Left lung (tissue), 10 donors: Measurements from ENCODE around the gene ENPP7. TPM values are rescaled to one million over a fixed set of nuclear protein-coding genes. Genes with fewer than 3 reads are reported as not detected.

ENCODE experiments used
- ATAC-seq: fragments of 200-7000 bp; cut with Tn5 transposase; one replicate; pipeline ENCODE4 v1.9.1; 2020; ENCODE audit warnings: moderate library complexity
- DNase-seq, 4 donors: peaks; one replicate each; pipeline ENCODE4 v3.0.0-alpha.2; 2013 to 2020
- H3K27ac ChIP-seq, 2 donors: fragments of 200-600 bp; sonication (generic) in 1 of 2; one replicate each; pipeline versions ENCODE4 v1.5.0 to v1.8.0; 2020 to 2021
- H3K27me3 ChIP-seq, 2 donors: fragments of 200-600 bp; sonication (generic) in 1 of 2; one replicate each; pipeline versions ENCODE4 v1.5.0 to v1.8.0; 2020 to 2021
- H3K36me3 ChIP-seq, 2 donors: fragments of 200-600 bp; sonication (generic) in 1 of 2; one replicate each; pipeline versions ENCODE4 v1.5.0 to v1.8.0; 2020 to 2021
- H3K4me1 ChIP-seq, 2 donors: fragments of 200-600 bp; one replicate each; pipeline ENCODE4 v1.8.0; 2021
- H3K4me3 ChIP-seq, 2 donors: fragments of 200-600 bp; sonication (generic) in 1 of 2; one replicate each; pipeline versions ENCODE4 v1.5.0 to v1.8.0; 2020 to 2021; ENCODE audit warnings: mild to moderate bottlenecking in 1 of 2
- H3K9me3 ChIP-seq, 2 donors: fragments of 200-600 bp; sonication (generic) in 1 of 2; one replicate each; pipeline versions ENCODE4 v1.5.0 to v1.8.0; 2020 to 2021
- CTCF ChIP-seq, 2 donors: fragments of 200-600 bp; sonication (generic) in 1 of 2; IDR thresholded peaks; one replicate each; pipeline versions ENCODE4 v1.5.0 to v1.8.0; 2021; ENCODE audit warnings: antibody characterized with exemption in 2 of 2
- intact Hi-C, 2 donors: fragments of 100-400 bp; cut with DNase I; formaldehyde crosslinking; loops; one replicate each; pipeline versions ENCODE4 v1.11.2 to v1.14.2; 2022
- polyA plus RNA-seq, 6 donors: library from polyadenylated mRNA; unstranded; fragments of 120-200 nt; gene quantifications; one replicate each; pipeline ENCODE4 v1.2.1, GENCODE V29; 2013; ENCODE audit not compliant: insufficient read length in 6 of 6
- total RNA-seq, 2 donors: library from RNA; stranded (reverse); fragmentation: NEBNext Ultra II Directional; extraction: Animal tissue kit (Norgen Biotek cat#: 25700); gene quantifications; one replicate each; pipeline ENCODE4 v1.2.1, GENCODE V29; 2021
- donor health status: DM: no; HTN: yes; CAD: no.
- donor health status: DM: no; HTN: no; CAD: no.

The ENPP7 gene
- total and polyA plus RNA-seq, 8 donors = 0.18 TPM; not detected in 7

GRCh38 chr17:79741751-79742588, 11.2 kb downstream of the ENPP7 start:
- peak; percentile 53 to 96 (median 73) for DNase-seq
- Histone ChIP-seq H3K27me3 (peaks cover 10 to 83% of the 10 kb centered on the region in 2 donors), H3K4me1 (peaks cover 4 to 8% of the 10 kb centered on the region in 2 donors), H3K9me3 (no peaks in the 10 kb centered on the region), H3K36me3 (no peaks in the 10 kb centered on the region), H3K4me3 (no peak overlapping the region), H3K27ac (no peak overlapping the region)
- peak; percentile 83 for ATAC-seq
- intact Hi-C loops = no loop called here
- peak; percentile 89 to 90 for TF ChIP-seq CTCF (IDR thresholded peaks at IDR 0.05)

- DNase-seq (peak in 1 of 4 donors; percentile 43), ATAC-seq (no peak)
- no peaks in the 10 kb centered on the region for H3K36me3 ChIP-seq
- H3K4me1 ChIP-seq = peaks cover 4 to 8% of the 10 kb centered on the region in 2 donors
- intact Hi-C loops = no loop called here
- no peak overlapping the region for H3K4me3 ChIP-seq
- no peak overlapping the region for H3K27ac ChIP-seq
- H3K27me3 ChIP-seq = peaks cover 16 to 85% of the 10 kb centered on the region in 2 donors
- H3K9me3 ChIP-seq = no peaks in the 10 kb centered on the region
- no peak for TF ChIP-seq CTCF (IDR thresholded peaks at IDR 0.05)
Observed at GRCh38 chr17:79742589-79742918, 11.8 kb downstream of the ENPP7 start.

- intact Hi-C loops = no loop called here
- TF ChIP-seq CTCF (IDR thresholded peaks at IDR 0.05) = no peak
- Histone ChIP-seq H3K36me3 (no peaks in the 10 kb centered on the region), H3K4me3 (no peak overlapping the region), H3K27ac (no peak overlapping the region), H3K9me3 (no peaks in the 10 kb centered on the region), H3K27me3 (peaks cover 21 to 85% of the 10 kb centered on the region in 2 donors), H3K4me1 (peaks cover 4 to 8% of the 10 kb centered on the region in 2 donors)
- ATAC-seq = no peak
- peak in 1 of 4 donors; percentile 45 for DNase-seq
Observed at GRCh38 chr17:79742951-79743476, 12.3 kb downstream of the ENPP7 start.

GRCh38 chr17:79743614-79744013, 12.9 kb downstream of the ENPP7 start:
- Histone ChIP-seq H3K9me3 (no peaks in the 10 kb centered on the region), H3K4me1 (peaks cover 4 to 8% of the 10 kb centered on the region in 2 donors), H3K4me3 (no peak overlapping the region), H3K27me3 (peaks cover 27 to 85% of the 10 kb centered on the region in 2 donors), H3K27ac (no peak overlapping the region), H3K36me3 (no peaks in the 10 kb centered on the region)
- no peak for TF ChIP-seq CTCF (IDR thresholded peaks at IDR 0.05)
- intact Hi-C loops = no loop called here
- DNase-seq (peak in 1 of 4 donors; percentile 41), ATAC-seq (no peak)

GRCh38 chr17:79745641-79746105, 14.9 kb downstream of the ENPP7 start:
- intact Hi-C loops = no loop called here
- no peak overlapping the region for H3K27ac ChIP-seq
- peaks cover 41 to 85% of the 10 kb centered on the region in 2 donors for H3K27me3 ChIP-seq
- no peaks in the 10 kb centered on the region for H3K36me3 ChIP-seq
- no peak overlapping the region for H3K4me3 ChIP-seq
- DNase-seq (no peak), ATAC-seq (no peak)
- peaks cover 4 to 8% of the 10 kb centered on the region in 2 donors for H3K4me1 ChIP-seq
- no peak for TF ChIP-seq CTCF (IDR thresholded peaks at IDR 0.05)
- no peaks in the 10 kb centered on the region for H3K9me3 ChIP-seq
